ENCODE results near the gene GRM8. TPM values are rescaled to one million over a fixed set of nuclear protein-coding genes. Genes with fewer than 3 reads are reported as not detected.
"Not testable (repeated sequence)": the region's sequence is repeated elsewhere in the genome, so short reads cannot be mapped to it uniquely, and the experiment has no call there.

Gene GRM8
- total RNA-seq, 1 donor from 2014 or later: 8.1 TPM

GRCh38 chr7:126843336-126843735 is 409.4 kb downstream of the GRM8 start:
- no peaks in the 10 kb centered on the region for H3K9me3 Mint-ChIP-seq
- H3K27ac Mint-ChIP-seq: no peak overlapping the region
- no peaks in the 10 kb centered on the region for H3K4me1 Mint-ChIP-seq (ENCODE audit: unreplicated experiment)
- no peaks in the 10 kb centered on the region for H3K27me3 Mint-ChIP-seq
- no peak for TF ChIP-seq CTCF (conservative IDR thresholded peaks at IDR 0.05)
- DNase-seq (ENCODE audit: extremely low spot score, unreplicated experiment): no peak
- no peaks in the 10 kb centered on the region for H3K36me3 Mint-ChIP-seq
- no peak overlapping the region for H3K4me3 Mint-ChIP-seq

GRCh38 chr7:126842451-126842850 is 410.3 kb downstream of the GRM8 start:
- no peaks in the 10 kb centered on the region for H3K36me3 Mint-ChIP-seq
- no peak overlapping the region for H3K27ac Mint-ChIP-seq
- H3K9me3 Mint-ChIP-seq: no peaks in the 10 kb centered on the region
- no peak for TF ChIP-seq CTCF (conservative IDR thresholded peaks at IDR 0.05)
- H3K4me1 Mint-ChIP-seq (ENCODE audit: unreplicated experiment): no peaks in the 10 kb centered on the region
- no peaks in the 10 kb centered on the region for H3K27me3 Mint-ChIP-seq
- H3K4me3 Mint-ChIP-seq: no peak overlapping the region
- DNase-seq (ENCODE audit: extremely low spot score, unreplicated experiment): no peak

GRCh38 chr7:126840869-126841268 is 411.9 kb downstream of the GRM8 start:
- Mint-ChIP-seq H3K9me3 (no peaks in the 10 kb centered on the region), H3K27me3 (no peaks in the 10 kb centered on the region), H3K27ac (no peak overlapping the region), H3K36me3 (no peaks in the 10 kb centered on the region), H3K4me1 (ENCODE audit: unreplicated experiment) (no peaks in the 10 kb centered on the region), H3K4me3 (no peak overlapping the region)
- no peak for TF ChIP-seq CTCF (conservative IDR thresholded peaks at IDR 0.05)
- no peak for DNase-seq (ENCODE audit: extremely low spot score, unreplicated experiment)

- H3K27me3 Mint-ChIP-seq: no peaks in the 10 kb centered on the region
- no peak for DNase-seq (ENCODE audit: extremely low spot score, unreplicated experiment)
- no peak for TF ChIP-seq CTCF (conservative IDR thresholded peaks at IDR 0.05)
- H3K36me3 Mint-ChIP-seq: no peaks in the 10 kb centered on the region
- no peak overlapping the region for H3K27ac Mint-ChIP-seq
- H3K4me1 Mint-ChIP-seq (ENCODE audit: unreplicated experiment): no peaks in the 10 kb centered on the region
- no peaks in the 10 kb centered on the region for H3K9me3 Mint-ChIP-seq
- no peak overlapping the region for H3K4me3 Mint-ChIP-seq
Measured at GRCh38 chr7:126839624-126840023, 413.1 kb downstream of the GRM8 start.

DNA sequence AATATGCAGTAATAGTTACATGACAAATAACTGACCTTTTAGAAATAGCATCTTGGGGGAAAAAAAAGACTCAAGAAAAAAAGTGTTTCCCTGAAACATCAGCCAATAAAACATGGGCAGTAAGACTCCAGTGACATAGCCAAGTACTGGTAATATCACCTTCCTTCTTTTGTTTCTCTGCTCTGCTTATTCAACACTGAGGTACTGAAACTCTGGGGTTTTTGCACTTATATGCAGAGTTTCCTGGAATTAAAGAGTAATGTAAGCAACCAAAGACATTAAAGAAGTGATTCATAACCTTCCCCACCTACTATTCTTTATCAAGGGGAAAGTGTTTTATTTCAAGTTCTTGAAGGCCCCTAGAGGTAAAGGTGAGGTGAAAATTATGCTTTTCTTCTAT is 414.5 kb downstream of the GRM8 start:
- TF ChIP-seq CTCF (conservative IDR thresholded peaks at IDR 0.05): no peak
- Mint-ChIP-seq H3K27me3 (no peaks in the 10 kb centered on the region), H3K36me3 (no peaks in the 10 kb centered on the region), H3K4me3 (no peak overlapping the region), H3K27ac (no peak overlapping the region), H3K4me1 (ENCODE audit: unreplicated experiment) (no peaks in the 10 kb centered on the region), H3K9me3 (no peaks in the 10 kb centered on the region)
- DNase-seq (ENCODE audit: extremely low spot score, unreplicated experiment): no peak

DNA sequence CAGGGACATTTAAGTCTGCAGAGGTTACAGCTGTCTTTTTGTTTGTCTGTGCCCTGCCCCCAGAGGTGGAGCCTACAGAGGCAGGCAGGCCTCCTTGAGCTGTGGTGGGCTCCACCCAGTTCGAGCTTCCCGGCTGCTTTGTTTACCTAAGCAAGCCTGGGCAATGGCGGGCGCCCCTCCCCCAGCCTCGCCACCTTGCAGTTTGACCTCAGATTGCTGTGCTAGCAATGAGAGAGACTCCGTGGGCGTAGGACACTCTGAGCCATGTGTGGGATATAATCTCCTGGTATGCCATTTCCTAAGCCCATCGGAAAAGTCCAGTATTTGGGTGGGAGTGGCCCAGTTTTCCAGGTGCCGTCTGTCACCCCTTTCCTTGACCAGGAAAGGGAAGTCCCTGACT is 421.5 kb downstream of the GRM8 start:
- H3K27ac Mint-ChIP-seq; H3K4me3 Mint-ChIP-seq; DNase-seq (ENCODE audit: extremely low spot score, unreplicated experiment); H3K9me3 Mint-ChIP-seq; H3K36me3 Mint-ChIP-seq; H3K27me3 Mint-ChIP-seq; H3K4me1 Mint-ChIP-seq (ENCODE audit: unreplicated experiment): not testable (repeated sequence)
